ENCODE measurements around the gene SYT1.

- TF ChIP-seq CTCF (conservative IDR thresholded peaks at IDR 0.05; ENCODE audit: low read depth, low read length) (no peak), USF2 (IDR thresholded peaks at IDR 0.05; ENCODE audit: low read depth, low read length) (no peak), CEBPB (IDR thresholded peaks at IDR 0.05; ENCODE audit: low read depth, low read length) (no peak), POLR2A (IDR thresholded peaks at IDR 0.05; ENCODE audit: low read depth, low read length) (no peak), MAFK (IDR thresholded peaks at IDR 0.05; ENCODE audit: low read depth, low read length) (no peak)
These were observed 53.7 kb downstream of the SYT1 start for GRCh38 chr12:78918268-78918667.
